OCI-LY7 (cell line): ENCODE measurements around the gene VRTN. TPM values are rescaled to one million over a fixed set of nuclear protein-coding genes. Genes with fewer than 3 reads are reported as not detected.

ENCODE experiments used
- BruUV-seq: library from RNA; stranded (reverse); fragments of 400-500 nt; replicated peaks from 2 replicates; lab custom pipeline; 2021; lab: Mats Ljungman, UMichigan
- CTCF ChIA-PET: fragments of 300-600 bp; sonication (Branson Sonifier 250); formaldehyde crosslinking; loops from one replicate; lab custom pipeline; 2022; ENCODE audit warnings: antibody characterized with exemption; ENCODE audit not compliant: unreplicated experiment; lab: Charles Lee
- POLR2A ChIA-PET: fragments of 300-600 bp; sonication (Branson Sonifier 250); formaldehyde crosslinking; loops from one replicate; lab custom pipeline; 2022; ENCODE audit warnings: antibody characterized with exemption; lab: Charles Lee
- DNase-seq: peaks from one replicate; pipeline ENCODE4 v3.0.0-alpha.2; 2015; ENCODE audit warnings: low spot score
- H2AFZ ChIP-seq: fragments of 200-600 bp; sonication (generic), shearing (Covaris generic); 2 replicates; pipeline ENCODE4 v1.6.1; 2014; ENCODE audit warnings: mild to moderate bottlenecking, antibody characterized with exemption, low read length, moderate library complexity
- H3K27ac ChIP-seq: fragments of 200-600 bp; sonication (generic); 2 replicates; pipeline ENCODE4 v1.5.1; 2014; ENCODE audit warnings: mixed run types, low read depth, mild to moderate bottlenecking, moderate library complexity, low read length, inconsistent platforms; ENCODE audit not compliant: poor library complexity, severe bottlenecking
- H3K36me3 ChIP-seq: fragments of 200-600 bp; sonication (generic); 2 replicates; pipeline ENCODE4 v1.6.1; 2014; ENCODE audit warnings: mild to moderate bottlenecking, antibody characterized with exemption, low read length, moderate library complexity, mixed read lengths; ENCODE audit not compliant: insufficient read depth
- H3K4me1 ChIP-seq: fragments of 200-600 bp; sonication (generic); 2 replicates; pipeline ENCODE4 v1.5.1; 2014; ENCODE audit warnings: mild to moderate bottlenecking, low read length; ENCODE audit not compliant: insufficient read depth, poor library complexity, severe bottlenecking
- H3K4me2 ChIP-seq: fragments of 200-600 bp; sonication (generic); 2 replicates; pipeline ENCODE4 v1.6.1; 2014; ENCODE audit warnings: mild to moderate bottlenecking, low read length
- H3K4me3 ChIP-seq: fragments of 200-600 bp; sonication (generic); 2 replicates; pipeline ENCODE4 v1.5.1; 2014; ENCODE audit warnings: mild to moderate bottlenecking, low read depth, low read length; ENCODE audit not compliant: poor library complexity, severe bottlenecking
- H3K79me2 ChIP-seq: fragments of 200-600 bp; sonication (generic); 2 replicates; pipeline ENCODE4 v1.6.1; 2016; ENCODE audit warnings: low read depth, mild to moderate bottlenecking, low read length, moderate library complexity, mixed read lengths; ENCODE audit not compliant: insufficient read depth
- H3K9me2 ChIP-seq: fragments of 200-600 bp; sonication (generic); 2 replicates; pipeline ENCODE4 v1.6.1; 2016; ENCODE audit warnings: mild to moderate bottlenecking, low read length, mixed read lengths; ENCODE audit not compliant: insufficient read depth
- H3K9me3 ChIP-seq: fragments of 200-600 bp; sonication (generic); 2 replicates; pipeline ENCODE4 v1.6.1; 2014; ENCODE audit warnings: mild to moderate bottlenecking, mixed run types, low read length, mixed read lengths
- H4K20me1 ChIP-seq: fragments of 200-600 bp; sonication (generic); 2 replicates; pipeline ENCODE4 v1.6.1; 2014; ENCODE audit warnings: mild to moderate bottlenecking, antibody characterized with exemption, low read length, moderate library complexity, mixed read lengths; ENCODE audit not compliant: insufficient read depth
- EZH2phosphoT487 ChIP-seq: fragments of 200-600 bp; sonication (generic); IDR thresholded peaks from 2 replicates; pipeline ENCODE4 v1.6.1; 2018; ENCODE audit warnings: low read depth, borderline replicate concordance, mild to moderate bottlenecking, mixed run types, antibody characterized with exemption, low read length, moderate library complexity, mixed read lengths
- intact Hi-C: fragments of 100-400 bp; cut with micrococcal nuclease; formaldehyde crosslinking; loops from one replicate; pipeline ENCODE4 v1.10.0; 2022; ENCODE audit not compliant: unreplicated experiment
- total RNA-seq, 2 experiments: library from RNA; depleted of rRNA in 1 of 2; stranded (reverse); fragments of >200 nt in 1 of 2; shearing (Covaris generic) in 1 of 2; gene quantifications; 2 replicates each; pipeline ENCODE4 v1.2.3, GENCODE V29; 2014 to 2022
- TF ChIP-seq, protein P1 (sequence below): fragments of 200-600 bp; sonication (generic); conservative IDR thresholded peaks from 2 replicates; pipeline ENCODE4 v1.5.1; 2014; ENCODE audit warnings: mild to moderate bottlenecking, antibody characterized with exemption, low read length, moderate library complexity, mixed read lengths

VRTN gene
- total RNA-seq, 2 experiments from 2014 or later: not detected

DNA sequence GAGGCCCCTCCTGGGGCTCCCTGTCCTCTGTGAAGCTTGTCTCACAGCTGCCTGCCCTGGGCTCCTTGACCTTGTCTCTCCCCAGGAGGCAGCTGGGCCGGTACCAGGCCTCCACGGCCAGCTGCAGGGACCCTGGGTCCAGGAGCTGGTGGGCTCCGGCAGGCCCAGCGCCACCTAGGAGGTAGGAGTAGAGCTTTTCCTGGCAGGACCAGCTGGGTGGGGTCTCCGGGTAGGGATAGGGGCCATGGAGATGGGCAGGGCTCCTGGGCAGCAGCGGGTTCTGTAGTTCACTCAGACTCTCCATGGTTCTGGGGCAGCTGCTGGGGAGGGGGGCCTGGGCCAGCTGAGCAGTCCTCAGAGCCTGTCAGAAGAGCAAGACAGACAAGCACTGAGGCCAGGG lies 61.2 kb downstream of the VRTN start:
- no peak overlapping the region for H2AFZ ChIP-seq
- no peak overlapping the region for H3K4me3 ChIP-seq
- H3K9me2 ChIP-seq: no peaks in the 10 kb centered on the region
- ChIA-PET CTCF (no interaction called here), POLR2A (interaction anchor here (0.5 to 0.8 kb wide), 2 partner anchors 11 to 39 kb away, joined by 3 read pairs; no protein-coding TSS in a partner anchor)
- H3K4me1 ChIP-seq: no peaks in the 10 kb centered on the region
- no peak overlapping the region for H3K4me2 ChIP-seq
- no TSS peak for BruUV-seq
- no peaks in the 10 kb centered on the region for H4K20me1 ChIP-seq
- no peak for TF ChIP-seq EZH2phosphoT487
- TF ChIP-seq, protein P1, sequence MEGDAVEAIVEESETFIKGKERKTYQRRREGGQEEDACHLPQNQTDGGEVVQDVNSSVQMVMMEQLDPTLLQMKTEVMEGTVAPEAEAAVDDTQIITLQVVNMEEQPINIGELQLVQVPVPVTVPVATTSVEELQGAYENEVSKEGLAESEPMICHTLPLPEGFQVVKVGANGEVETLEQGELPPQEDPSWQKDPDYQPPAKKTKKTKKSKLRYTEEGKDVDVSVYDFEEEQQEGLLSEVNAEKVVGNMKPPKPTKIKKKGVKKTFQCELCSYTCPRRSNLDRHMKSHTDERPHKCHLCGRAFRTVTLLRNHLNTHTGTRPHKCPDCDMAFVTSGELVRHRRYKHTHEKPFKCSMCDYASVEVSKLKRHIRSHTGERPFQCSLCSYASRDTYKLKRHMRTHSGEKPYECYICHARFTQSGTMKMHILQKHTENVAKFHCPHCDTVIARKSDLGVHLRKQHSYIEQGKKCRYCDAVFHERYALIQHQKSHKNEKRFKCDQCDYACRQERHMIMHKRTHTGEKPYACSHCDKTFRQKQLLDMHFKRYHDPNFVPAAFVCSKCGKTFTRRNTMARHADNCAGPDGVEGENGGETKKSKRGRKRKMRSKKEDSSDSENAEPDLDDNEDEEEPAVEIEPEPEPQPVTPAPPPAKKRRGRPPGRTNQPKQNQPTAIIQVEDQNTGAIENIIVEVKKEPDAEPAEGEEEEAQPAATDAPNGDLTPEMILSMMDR: no peak
- intact Hi-C loops: no loop called here
- no peaks in the 10 kb centered on the region for H3K9me3 ChIP-seq
- no peaks in the 10 kb centered on the region for H3K36me3 ChIP-seq
- DNase-seq: no peak
- H3K79me2 ChIP-seq: no peaks in the 10 kb centered on the region
- no peak overlapping the region for H3K27ac ChIP-seq

Other genes starting within 250 kb of the VRTN start
- not detected in 2 replicates for gene VSX2, start 109.0 kb upstream of the VRTN start, total RNA-seq (2014; rRNA removed; shearing (Covaris generic))
- gene VSX2, start 109.0 kb upstream of the VRTN start, total RNA-seq (2022): not detected in 2 replicates
- gene ABCD4, start 45.5 kb upstream of the VRTN start, total RNA-seq (2014; rRNA removed; shearing (Covaris generic)): 39.3 and 46.6 TPM in 2 replicates
- gene ABCD4, start 45.5 kb upstream of the VRTN start, total RNA-seq (2022): 74.7 and 80.5 TPM in 2 replicates
- gene SYNDIG1L, start 77.7 kb downstream of the VRTN start, total RNA-seq (2014; rRNA removed; shearing (Covaris generic)): 0.18 TPM in 1 of 2 replicates, not detected in the other
- gene SYNDIG1L, start 77.7 kb downstream of the VRTN start, total RNA-seq (2022): not detected in 2 replicates
- gene NPC2, start 144.8 kb downstream of the VRTN start, total RNA-seq (2014; rRNA removed; shearing (Covaris generic)): 52.4 and 80.8 TPM in 2 replicates
- gene NPC2, start 144.8 kb downstream of the VRTN start, total RNA-seq (2022): 37.8 and 42.1 TPM in 2 replicates
- 19.6 and 38.4 TPM in 2 replicates for gene ISCA2, start 145.3 kb downstream of the VRTN start, total RNA-seq (2014; rRNA removed; shearing (Covaris generic))
- gene ISCA2, start 145.3 kb downstream of the VRTN start, total RNA-seq (2022): 46.2 and 50.0 TPM in 2 replicates